GM18499 (cell line): ENCODE data around the gene HMGCL.
"Not testable (repeated sequence)": the region's sequence is repeated elsewhere in the genome, so short reads cannot be mapped to it uniquely, and the experiment has no call there.

ENCODE experiments used
- ATAC-seq: cut with Tn5 transposase; IDR thresholded peaks from one replicate; pipeline ENCODE4 v1.9.1; 2021; ENCODE audit warnings: moderate number of reproducible peaks; ENCODE audit not compliant: insufficient read depth, unreplicated experiment

HMGCL gene

DNA sequence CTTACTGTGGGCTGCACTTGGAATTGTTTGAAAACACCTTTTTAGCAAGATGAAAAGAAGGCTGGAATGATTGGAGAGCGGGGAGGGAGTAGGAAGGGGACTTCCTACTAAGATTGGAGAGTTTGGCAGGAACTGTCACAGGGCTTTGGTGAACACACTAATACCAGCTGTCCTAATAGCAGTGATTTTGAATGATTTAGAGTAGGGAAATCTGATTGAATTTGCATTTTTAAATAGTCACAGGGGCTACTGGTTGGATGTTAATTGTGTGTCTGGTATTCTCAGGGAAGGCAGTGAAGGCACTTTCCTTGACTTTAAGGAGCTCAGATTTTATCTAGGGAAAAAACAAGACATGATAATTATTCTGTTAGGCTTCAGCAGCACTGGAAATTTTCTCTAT, 2.5 kb upstream of the HMGCL start:
- ATAC-seq = no peak

DNA sequence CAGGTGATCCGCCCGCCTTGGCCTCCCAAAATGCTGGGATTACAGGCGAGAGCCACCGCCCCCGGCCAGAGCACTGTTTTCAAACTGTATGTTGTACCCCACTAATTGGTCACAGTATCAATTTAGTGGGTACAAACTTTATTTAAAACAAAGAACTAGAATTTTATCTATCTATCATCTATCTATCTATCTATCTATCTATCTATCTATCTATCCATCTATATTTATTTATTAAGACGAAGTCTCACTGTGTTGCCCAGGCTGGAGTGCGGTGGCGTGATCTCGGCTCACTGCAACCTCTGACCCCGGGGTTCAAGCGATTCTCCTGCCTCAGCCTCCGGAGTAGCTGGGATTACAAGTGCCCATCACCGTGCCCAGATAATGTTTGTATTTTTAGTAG, 1.4 kb upstream of the HMGCL start:
- ATAC-seq = not testable (repeated sequence)

DNA sequence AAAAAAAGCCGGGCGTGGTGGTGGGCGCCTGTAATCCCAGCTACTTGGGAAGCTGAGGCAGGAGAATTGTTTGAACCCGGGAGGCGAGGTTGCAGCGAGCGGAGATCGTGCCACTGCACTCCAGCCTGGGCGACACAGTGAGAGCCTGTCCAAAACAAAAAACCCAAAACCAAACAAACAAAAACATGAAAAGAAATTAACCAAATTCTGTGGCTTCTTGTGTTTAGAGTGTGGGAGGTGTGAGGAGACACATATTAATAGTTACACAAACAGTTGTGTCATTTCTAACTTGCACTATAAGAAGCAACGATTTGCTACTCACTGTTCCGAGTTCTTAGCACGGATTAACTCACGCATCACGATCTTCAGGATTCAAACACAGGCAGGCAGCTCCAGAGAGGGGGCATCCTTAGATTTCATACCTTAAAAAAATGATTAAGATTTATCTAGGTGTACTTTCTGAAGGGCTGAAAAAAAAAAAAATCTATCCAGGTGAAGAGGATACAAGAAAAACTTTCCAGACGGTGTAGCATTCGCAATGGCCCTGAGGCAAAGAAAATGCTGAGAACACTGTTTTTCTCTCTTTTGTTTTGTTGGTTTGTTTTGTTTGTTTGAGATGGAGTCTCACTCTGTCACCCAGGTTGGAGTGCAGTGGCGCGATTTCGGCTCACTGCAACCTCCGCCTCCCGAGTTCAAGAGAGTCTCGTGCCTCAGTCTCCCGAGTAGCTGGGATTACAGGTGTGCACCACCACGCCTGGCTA, 713 bp upstream of the HMGCL start:
- no peak for ATAC-seq

DNA sequence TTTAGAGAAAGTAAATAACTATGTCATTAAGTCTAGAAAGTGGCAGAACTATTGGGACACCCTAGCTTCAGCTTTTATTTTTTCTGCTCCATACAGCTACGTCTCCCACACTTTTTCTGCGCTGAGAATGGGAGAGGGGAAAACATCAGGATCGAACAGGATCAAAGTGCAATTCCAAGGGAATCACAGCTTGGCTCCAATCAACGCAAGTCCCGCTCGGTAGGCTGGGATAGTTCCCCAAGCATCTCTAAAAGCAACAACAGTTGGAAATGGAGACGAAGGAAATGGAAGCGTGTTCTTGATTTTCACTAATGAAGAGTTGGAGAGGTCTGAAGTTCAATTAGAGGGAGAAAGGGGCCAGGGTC, 536 bp downstream of the HMGCL start:
- ATAC-seq = no peak

DNA sequence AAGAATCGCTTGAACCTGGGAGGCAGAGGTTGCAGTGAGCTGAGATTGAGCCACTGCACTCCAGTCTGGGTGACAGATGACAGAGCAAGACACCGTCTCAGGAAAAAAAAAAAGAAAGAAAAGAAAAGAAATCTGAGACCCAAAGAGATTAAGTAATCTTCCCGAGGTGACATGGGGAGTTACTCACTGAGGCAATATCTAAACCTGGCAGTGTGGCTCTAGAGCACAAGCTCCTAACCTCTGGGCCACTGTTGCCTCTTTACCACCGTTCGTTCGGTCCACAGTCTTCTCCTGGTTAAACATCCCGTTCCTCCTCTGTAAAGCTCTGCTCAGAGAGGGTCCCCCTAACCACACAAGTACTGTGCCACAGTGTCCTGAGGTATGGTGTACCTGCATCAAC, 1.5 kb downstream of the HMGCL start:
- ATAC-seq = no peak

DNA sequence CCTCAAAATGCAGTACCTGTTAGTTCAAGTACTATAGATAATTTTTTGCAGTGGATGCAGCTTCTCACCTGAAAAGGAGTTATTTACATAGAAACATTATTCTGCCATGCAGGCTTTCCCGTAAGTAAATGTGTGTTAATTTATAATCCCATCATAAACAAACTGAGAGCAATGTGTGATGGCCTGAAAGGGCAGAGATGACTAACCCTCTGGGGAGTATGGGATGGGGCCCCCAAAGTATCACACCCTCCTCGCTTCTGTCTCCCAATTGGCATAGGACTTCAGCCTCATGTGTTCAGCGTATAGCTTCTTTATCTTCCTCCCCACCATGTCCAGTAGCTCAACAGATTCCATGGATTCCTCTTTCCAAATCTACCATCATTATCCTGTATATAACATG, 7.6 kb downstream of the HMGCL start:
- no peak for ATAC-seq

DNA sequence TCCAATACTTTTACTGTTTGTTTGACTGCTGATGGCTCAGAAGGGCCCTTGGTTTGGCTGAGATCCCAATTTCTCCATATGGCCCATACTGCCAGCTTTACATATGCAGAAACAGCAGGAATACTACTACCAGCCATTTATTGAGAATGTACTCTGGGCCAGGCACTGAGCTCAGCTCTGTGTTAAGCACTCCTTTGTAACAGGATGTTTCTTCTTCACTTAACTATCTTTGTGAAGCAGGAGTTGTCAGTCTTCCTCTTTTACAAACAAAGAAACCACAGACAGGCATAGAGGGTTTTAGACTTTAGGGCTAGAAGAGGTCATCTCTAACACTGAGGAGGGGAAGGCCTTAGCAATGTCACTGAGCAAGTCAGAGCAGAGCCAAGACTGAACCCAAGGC, 8.3 kb downstream of the HMGCL start:
- ATAC-seq = no peak

DNA sequence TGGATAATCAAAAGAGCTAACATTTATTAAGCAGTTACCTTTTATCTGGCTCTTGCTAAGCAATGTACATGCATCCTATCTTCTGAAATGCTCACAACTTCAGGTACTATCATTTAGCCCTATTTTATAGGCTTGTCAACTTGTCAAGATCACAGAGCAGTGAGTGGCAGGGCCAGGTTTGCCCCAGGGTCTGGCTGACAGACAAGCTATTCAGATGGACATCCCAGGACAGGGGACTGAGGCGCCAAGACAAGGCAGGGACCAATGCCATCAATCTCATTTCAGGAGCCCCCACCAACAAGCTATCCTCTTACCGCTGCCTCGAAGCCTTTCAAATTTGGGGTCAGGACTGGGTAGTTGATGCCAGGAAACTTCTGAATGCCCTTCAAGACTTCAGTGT, 8.9 kb downstream of the HMGCL start:
- ATAC-seq = no peak

DNA sequence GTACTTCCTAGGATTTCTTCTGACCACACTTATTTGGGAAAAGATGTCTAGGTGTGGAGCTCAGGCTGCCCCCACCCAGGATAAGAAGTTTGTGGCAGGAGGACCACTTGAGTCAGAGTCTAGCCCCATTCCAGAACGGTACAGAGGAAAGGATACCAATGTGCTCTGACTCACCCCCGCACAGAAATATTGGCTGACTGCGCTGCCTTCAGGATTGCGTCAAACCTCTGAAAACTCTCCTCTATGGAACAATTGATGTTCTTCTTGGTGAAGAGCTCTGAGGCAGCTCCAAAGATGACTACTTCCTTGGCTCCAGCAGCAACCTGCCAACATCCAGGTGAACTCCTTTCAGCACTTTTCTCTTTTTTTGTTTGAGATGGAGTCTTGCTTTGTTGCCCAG, 11.2 kb downstream of the HMGCL start:
- ATAC-seq = no peak

DNA sequence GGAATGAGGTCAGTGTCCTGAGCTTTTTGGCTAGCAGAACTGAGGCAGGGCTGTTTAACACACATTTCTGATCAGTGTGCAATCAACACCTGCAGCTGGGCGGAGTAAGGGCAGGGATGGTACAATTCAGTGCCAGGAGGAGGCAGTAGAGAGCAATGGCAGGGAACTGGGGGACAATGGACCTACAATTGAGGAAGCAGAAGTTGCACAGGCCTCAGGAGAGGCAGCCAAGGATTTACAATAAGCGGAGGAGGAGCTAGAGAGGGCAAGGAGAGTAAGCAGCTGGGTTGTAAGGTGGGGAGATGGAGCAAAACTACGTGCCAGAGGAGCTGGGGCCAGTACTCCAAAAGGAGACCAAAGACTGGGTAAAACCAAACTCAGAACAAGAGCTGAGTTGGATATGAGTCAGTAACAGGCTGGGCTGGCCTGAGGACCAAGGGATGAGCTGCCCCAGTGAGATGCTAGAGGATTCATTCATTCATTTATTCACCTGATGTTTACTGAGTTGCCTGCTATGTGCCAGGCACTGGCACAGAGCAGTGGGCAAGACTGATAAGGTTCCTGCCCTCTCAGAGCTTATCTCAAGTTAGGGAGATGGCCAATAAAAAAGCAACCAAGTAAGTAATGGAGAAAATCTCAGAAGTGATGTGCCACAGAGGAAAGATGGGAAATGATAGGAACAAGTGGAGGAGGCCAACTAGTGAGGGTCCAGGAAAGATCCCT, 14.2 kb downstream of the HMGCL start:
- ATAC-seq = no peak

DNA sequence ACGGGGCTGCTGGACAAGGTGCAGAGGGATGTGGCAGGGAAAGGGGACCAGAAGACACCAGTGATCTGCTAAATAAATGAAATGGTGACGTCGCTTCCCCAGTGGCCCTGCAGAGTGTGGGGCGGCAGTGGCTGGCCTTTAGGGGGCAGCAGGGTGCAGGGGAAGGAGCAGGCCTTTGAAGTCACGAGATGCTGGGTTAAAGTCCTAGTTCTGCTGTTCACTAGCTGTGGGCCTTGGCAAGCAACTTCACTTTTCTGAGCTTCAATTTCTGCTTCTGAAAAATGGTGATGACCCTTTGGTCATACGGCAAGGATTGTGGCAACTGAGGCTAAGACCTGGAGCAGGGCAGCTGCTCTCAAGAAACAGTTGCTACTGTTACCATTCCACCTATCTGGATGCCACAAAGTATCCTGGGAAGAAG, 15.5 kb downstream of the HMGCL start:
- ATAC-seq = no peak

DNA sequence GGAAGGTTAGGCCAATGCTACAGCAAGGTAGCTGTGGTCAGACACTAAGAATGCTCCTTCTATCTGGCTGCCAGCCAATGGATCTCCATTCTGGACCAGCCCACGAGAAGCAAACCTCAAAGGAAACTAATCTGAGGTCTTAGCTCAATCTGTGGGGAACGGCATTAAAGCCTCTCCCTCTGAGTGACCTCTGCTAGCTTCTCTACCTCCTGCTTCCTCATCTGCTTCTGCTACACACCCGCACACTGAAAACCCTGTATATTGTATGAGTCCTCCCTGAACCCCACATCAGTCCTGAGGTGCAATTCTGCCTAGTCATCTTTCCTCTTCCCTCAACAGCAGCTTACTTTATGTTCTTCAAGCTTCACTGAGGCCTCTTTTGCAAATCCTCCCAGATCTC, 17.8 kb downstream of the HMGCL start:
- no peak for ATAC-seq

DNA sequence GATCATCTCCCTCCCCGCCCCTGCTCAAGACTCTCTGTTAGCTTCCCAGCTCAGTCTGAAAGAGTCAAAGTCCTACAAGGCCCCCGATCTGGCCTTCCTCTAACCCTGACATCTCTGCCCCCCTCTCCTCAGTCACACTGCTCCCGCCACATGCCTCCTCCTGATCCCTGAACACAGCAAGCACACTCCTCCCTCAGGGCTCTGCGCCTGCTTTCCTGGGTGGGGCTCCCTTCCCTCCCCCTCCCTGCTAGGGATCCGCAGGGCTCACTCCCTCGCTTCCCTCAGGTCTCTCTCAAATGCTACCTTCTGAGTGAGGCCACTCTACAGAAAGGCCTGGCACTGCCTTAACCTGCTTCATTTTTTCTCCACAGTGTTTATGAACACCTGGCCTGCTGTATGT, 18.9 kb downstream of the HMGCL start:
- ATAC-seq = no peak

DNA sequence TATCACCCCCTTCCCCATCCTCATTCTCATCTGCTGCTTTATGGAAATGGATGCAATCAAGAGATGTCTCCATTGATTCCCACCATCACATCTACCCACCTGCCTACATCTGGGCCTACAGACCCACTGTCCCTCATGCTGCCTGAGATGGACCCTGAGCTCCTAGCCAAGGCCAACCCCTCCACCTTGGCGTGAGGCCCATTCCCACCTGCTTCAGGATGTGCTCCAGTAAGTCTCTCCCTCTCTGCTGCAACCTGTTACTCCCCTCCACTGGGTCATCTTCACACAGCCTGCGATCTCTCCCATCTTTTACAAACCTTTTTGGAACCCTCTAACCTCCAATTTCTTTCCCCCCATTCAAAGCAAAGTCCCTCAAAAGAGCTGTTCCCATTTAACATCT, 20.2 kb downstream of the HMGCL start:
- ATAC-seq = no peak

DNA sequence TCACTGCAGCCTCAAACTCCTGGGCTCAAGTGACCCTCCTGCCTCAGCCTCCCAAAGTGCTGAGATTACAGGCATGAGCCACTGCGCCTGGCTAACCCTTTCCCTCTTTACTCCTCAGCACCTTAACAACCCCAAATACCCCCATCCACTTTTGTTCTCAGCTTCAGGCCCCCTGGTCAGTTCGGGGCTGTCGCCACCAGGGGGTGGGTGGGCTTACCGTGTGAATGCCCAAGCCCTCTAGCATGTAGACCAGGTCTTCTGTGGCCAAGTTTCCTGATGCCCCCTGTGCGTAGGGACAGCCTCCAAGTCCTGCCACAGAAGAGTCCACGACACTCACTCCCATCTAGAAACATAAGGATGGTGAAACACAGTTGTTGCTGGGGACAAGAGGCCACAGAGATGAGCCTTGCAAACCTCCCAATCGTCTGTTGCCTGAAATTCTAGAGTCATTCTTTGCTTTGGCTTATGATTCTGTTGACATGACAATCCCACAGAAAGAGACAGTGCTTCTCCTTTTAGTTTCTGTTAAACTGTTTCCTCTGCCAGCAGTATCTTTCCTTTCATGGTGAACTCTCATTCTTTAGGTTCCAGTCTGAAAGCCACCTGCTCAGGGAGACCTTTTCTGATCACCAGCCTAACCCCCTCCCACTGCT, 20.9 kb downstream of the HMGCL start:
- no peak for ATAC-seq

DNA sequence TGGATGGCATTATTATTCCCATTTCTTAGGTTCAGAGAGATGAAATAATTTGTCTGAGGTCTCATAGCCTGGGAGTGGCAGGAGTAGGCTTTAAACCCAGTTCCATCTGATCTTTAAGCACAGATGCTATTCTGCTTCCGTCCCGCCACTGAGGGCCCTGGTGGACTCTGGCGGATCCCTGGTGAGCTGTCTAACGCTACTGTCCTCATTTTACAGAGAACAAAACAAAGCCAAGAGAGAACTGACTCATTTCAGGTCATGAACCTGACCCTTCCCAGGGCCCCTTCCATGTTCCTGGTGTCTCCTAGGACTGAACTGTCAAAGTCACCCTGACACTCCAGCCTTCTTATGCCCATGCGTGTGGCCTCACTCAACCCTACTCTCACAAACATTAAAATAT, 21.6 kb downstream of the HMGCL start:
- ATAC-seq = no peak

DNA sequence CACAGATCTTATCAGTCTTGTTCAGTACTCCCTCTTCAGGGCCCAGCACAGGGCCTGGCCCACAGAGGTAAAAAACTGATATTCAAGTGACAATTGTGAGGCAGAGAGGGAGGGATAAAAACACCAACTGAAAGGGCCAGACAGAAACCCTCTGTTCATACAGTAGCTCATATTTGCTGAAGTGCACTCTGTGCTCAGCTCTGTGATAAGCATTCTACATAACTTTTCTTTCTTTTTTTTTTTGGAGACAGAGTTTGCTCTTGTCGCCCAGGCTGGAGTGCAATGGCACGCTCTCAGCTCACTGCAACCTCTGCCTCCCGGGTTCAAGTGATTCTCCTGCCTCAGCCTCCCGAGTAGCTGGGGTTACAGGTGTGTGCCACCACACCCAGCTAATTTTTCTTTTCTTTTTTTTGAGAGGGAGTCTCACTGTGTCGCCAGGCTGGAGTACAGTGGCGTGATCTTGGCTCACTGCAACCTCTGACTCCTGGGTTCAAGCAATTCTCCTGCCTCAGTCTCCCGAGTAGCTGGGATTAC, 22.4 kb downstream of the HMGCL start:
- ATAC-seq = not testable (repeated sequence)

DNA sequence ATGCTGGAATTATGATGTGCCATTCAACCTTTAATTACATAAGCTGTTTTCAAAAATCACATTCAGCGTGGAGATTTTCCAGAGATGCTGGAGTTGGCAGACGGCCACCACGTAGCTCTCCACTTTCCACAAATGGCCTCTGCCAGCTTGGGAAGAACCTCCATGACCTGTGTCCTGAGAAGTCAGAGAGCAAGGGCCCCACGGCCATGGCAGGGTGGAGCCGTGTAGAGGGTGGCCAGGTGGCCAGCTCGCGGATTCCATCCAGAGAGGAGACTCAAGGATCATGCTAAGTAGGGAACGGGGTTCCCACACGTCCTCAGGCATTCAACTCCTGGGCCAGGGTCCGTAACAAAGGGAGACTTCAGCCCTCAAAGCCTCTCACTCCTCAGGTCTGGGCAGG, 23.4 kb downstream of the HMGCL start:
- ATAC-seq = no peak

DNA sequence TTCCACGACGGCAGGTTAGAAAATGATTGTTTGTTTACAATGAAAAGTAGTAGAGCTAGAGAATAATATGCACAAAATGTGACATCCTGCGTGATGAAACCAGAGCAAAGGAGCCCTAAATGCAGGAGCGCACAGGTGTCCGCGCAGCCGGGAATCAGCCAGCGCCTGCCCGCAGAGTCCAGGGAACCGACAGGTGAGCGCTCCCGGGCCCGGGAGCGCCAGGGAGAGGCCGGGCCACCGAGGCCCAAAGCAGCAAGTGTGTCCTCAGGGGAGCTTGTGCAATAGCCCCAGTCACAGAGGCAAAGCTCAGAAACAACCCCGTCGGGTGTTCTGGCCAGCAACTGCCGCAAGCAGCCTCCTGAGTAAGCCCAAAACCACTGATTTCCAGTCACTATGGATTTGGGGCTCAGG, 23.9 kb downstream of the HMGCL start:
- ATAC-seq = no peak

DNA sequence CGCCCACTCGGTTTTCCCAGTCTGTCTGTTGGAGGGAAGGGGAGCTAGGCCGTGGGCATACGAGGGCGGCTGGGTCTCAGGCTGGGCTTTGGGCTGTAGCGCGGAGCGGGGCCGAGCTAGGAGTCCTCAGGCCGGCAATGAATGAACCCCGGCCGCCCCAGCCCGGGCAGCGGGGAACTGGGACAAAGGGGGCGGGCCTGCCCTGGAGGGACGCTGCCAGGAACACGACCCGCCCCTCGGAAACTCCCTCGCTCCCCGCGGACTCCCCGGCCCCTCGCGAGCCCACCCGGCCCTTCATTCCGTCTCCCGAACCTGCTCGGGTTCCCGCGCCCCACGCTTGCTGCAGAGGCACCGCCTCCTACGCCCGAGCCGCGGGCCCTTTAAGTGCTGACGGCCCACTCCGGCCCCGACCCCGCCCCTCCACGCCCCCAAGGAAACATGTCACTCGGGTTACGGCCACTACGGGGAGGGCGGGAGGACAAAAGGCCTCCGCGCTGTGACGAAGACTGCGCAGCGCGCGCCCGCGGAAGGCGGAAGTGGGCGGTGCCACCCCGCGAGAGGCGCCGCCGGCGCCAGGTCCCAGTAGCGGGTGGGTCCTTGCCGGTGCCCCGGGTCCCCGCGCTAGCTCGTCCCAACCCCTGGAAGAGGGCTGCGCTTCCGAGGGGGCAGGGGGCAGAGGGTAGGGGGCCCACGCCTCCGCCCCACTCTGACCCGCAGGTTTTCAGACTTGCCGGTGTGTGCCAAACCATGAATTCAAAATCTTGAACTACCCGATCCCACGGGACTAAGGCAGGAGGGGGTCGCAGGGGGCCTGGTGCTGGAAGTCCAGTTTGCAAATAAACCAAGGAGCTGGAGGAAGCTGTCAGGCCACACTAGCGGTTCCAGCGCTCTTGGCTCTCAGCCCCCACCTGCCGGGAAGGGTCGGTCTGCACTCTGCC, 24.6 kb downstream of the HMGCL start, which contains the start of gene GALE:
Gene GALE (minus strand): TSS at position 355 of the 938 bp plus-strand sequence. CDS start 1,747 bp downstream, outside the sequence.
- no peak for ATAC-seq
